ENCODE data around the gene SNED1. TPM values are rescaled to one million over a fixed set of nuclear protein-coding genes. Genes with fewer than 3 reads are reported as not detected.

The SNED1 gene
- total RNA-seq, 1 donor from 2014 or later = 2.8 TPM

GRCh38 chr2:241111440-241111805 is 113.0 kb downstream of the SNED1 start:
- DNase-seq = no peak
- Mint-ChIP-seq H3K27ac (ENCODE audit: unreplicated experiment) (no peak overlapping the region), H3K36me3 (ENCODE audit: unreplicated experiment) (no peaks in the 10 kb centered on the region), H3K9me3 (ENCODE audit: unreplicated experiment) (peaks cover 4% of the 10 kb centered on the region), H3K4me3 (ENCODE audit: unreplicated experiment) (no peak overlapping the region), H3K4me1 (ENCODE audit: low read depth, unreplicated experiment) (peaks cover 11% of the 10 kb centered on the region), H3K27me3 (ENCODE audit: unreplicated experiment) (peaks cover 5% of the 10 kb centered on the region)
- TF ChIP-seq CTCF (IDR thresholded peaks at IDR 0.05; ENCODE audit: partially characterized antibody, unreplicated experiment) = no peak

GRCh38 chr2:241112046-241112445 is 113.6 kb downstream of the SNED1 start:
- Mint-ChIP-seq H3K27me3 (ENCODE audit: unreplicated experiment) (peaks cover 9% of the 10 kb centered on the region), H3K27ac (ENCODE audit: unreplicated experiment) (no peak overlapping the region), H3K4me1 (ENCODE audit: low read depth, unreplicated experiment) (peaks cover 11% of the 10 kb centered on the region), H3K4me3 (ENCODE audit: unreplicated experiment) (no peak overlapping the region), H3K9me3 (ENCODE audit: unreplicated experiment) (peaks cover 5% of the 10 kb centered on the region), H3K36me3 (ENCODE audit: unreplicated experiment) (no peaks in the 10 kb centered on the region)
- DNase-seq = no peak
- TF ChIP-seq CTCF (IDR thresholded peaks at IDR 0.05; ENCODE audit: partially characterized antibody, unreplicated experiment) = no peak

GRCh38 chr2:241112592-241112991 is 114.2 kb downstream of the SNED1 start:
- Mint-ChIP-seq H3K27ac (ENCODE audit: unreplicated experiment) (no peak overlapping the region), H3K27me3 (ENCODE audit: unreplicated experiment) (peaks cover 9% of the 10 kb centered on the region)

GRCh38 chr2:241114836-241115235 is 116.4 kb downstream of the SNED1 start:
- no peaks in the 10 kb centered on the region for H3K36me3 Mint-ChIP-seq (ENCODE audit: unreplicated experiment)
- no peak for TF ChIP-seq CTCF (IDR thresholded peaks at IDR 0.05; ENCODE audit: partially characterized antibody, unreplicated experiment)
- peaks cover 3% of the 10 kb centered on the region for H3K9me3 Mint-ChIP-seq (ENCODE audit: unreplicated experiment)
- H3K27me3 Mint-ChIP-seq (ENCODE audit: unreplicated experiment) = peaks cover 5% of the 10 kb centered on the region
- no peak for DNase-seq
- peaks cover 8% of the 10 kb centered on the region for H3K4me1 Mint-ChIP-seq (ENCODE audit: low read depth, unreplicated experiment)
- H3K4me3 Mint-ChIP-seq (ENCODE audit: unreplicated experiment) = no peak overlapping the region
- H3K27ac Mint-ChIP-seq (ENCODE audit: unreplicated experiment) = no peak overlapping the region

More at GRCh38 chr2:241112592-241112991, 114.2 kb downstream of the SNED1 start:
- H3K36me3 Mint-ChIP-seq (ENCODE audit: unreplicated experiment) = no peaks in the 10 kb centered on the region
- no peak overlapping the region for H3K4me3 Mint-ChIP-seq (ENCODE audit: unreplicated experiment)
- peaks cover 5% of the 10 kb centered on the region for H3K9me3 Mint-ChIP-seq (ENCODE audit: unreplicated experiment)
- H3K4me1 Mint-ChIP-seq (ENCODE audit: low read depth, unreplicated experiment) = peaks cover 11% of the 10 kb centered on the region
- DNase-seq = no peak
- TF ChIP-seq CTCF (IDR thresholded peaks at IDR 0.05; ENCODE audit: partially characterized antibody, unreplicated experiment) = no peak

GRCh38 chr2:241115361-241115760 is 116.9 kb downstream of the SNED1 start:
- H3K4me3 Mint-ChIP-seq (ENCODE audit: unreplicated experiment) = no peak overlapping the region
- H3K27ac Mint-ChIP-seq (ENCODE audit: unreplicated experiment) = no peak overlapping the region

More at GRCh38 chr2:241115361-241115760, 116.9 kb downstream of the SNED1 start:
- H3K4me1 Mint-ChIP-seq (ENCODE audit: low read depth, unreplicated experiment) = peaks cover 4% of the 10 kb centered on the region
- peaks cover 5% of the 10 kb centered on the region for H3K27me3 Mint-ChIP-seq (ENCODE audit: unreplicated experiment)
- TF ChIP-seq CTCF (IDR thresholded peaks at IDR 0.05; ENCODE audit: partially characterized antibody, unreplicated experiment) = no peak
- H3K36me3 Mint-ChIP-seq (ENCODE audit: unreplicated experiment) = no peaks in the 10 kb centered on the region
- DNase-seq = no peak
- peaks cover 3% of the 10 kb centered on the region for H3K9me3 Mint-ChIP-seq (ENCODE audit: unreplicated experiment)

All from glutamatergic neuron (in vitro differentiated cells).